Ishikawa (cell line): ENCODE measurements around the gene TMEM43.

Experiments used
- CEBPB ChIP-seq: IDR thresholded peaks from 2 replicates; pipeline ENCODE4 v1.6.1; 2012
- CREB1 ChIP-seq: IDR thresholded peaks from 2 replicates; pipeline ENCODE4 v1.6.1; 2012; ENCODE audit warnings: low read depth
- EGR1 ChIP-seq: IDR thresholded peaks from 2 replicates; pipeline ENCODE4 v1.6.1; 2012
- EP300 ChIP-seq: IDR thresholded peaks from 2 replicates; pipeline ENCODE4 v1.6.1; 2012; ENCODE audit warnings: borderline replicate concordance
- FOXM1 ChIP-seq: IDR thresholded peaks from 2 replicates; pipeline ENCODE4 v1.6.1; 2012; ENCODE audit warnings: low read depth, borderline replicate concordance
- NFIC ChIP-seq: IDR thresholded peaks from 2 replicates; pipeline ENCODE4 v1.6.1; 2012
- RAD21 ChIP-seq: IDR thresholded peaks from 2 replicates; pipeline ENCODE4 v1.6.1; 2012; ENCODE audit warnings: low read depth
- TAF1 ChIP-seq: IDR thresholded peaks from 2 replicates; pipeline ENCODE4 v1.6.1; 2012; ENCODE audit warnings: low read depth, mild to moderate bottlenecking
- TCF12 ChIP-seq: IDR thresholded peaks from 2 replicates; pipeline ENCODE4 v1.6.1; 2012; ENCODE audit warnings: low read depth
- TEAD4 ChIP-seq: IDR thresholded peaks from 2 replicates; pipeline ENCODE4 v1.6.1; 2012
- YY1 ChIP-seq: IDR thresholded peaks from 2 replicates; pipeline ENCODE4 v1.6.1; 2012; ENCODE audit warnings: low read depth
- ZBTB7A ChIP-seq: IDR thresholded peaks from 2 replicates; pipeline ENCODE4 v1.6.1; 2012; ENCODE audit warnings: low read depth
- TF ChIP-seq, protein P1 (sequence below): IDR thresholded peaks from 2 replicates; pipeline ENCODE4 v1.6.1; 2012; ENCODE audit warnings: low read depth, mild to moderate bottlenecking
- TF ChIP-seq, protein P2 (sequence below): IDR thresholded peaks from 2 replicates; pipeline ENCODE4 v1.6.1; 2012
- TF ChIP-seq, protein P3 (sequence below): IDR thresholded peaks from 2 replicates; pipeline ENCODE4 v1.6.1; 2012

The TMEM43 gene

DNA sequence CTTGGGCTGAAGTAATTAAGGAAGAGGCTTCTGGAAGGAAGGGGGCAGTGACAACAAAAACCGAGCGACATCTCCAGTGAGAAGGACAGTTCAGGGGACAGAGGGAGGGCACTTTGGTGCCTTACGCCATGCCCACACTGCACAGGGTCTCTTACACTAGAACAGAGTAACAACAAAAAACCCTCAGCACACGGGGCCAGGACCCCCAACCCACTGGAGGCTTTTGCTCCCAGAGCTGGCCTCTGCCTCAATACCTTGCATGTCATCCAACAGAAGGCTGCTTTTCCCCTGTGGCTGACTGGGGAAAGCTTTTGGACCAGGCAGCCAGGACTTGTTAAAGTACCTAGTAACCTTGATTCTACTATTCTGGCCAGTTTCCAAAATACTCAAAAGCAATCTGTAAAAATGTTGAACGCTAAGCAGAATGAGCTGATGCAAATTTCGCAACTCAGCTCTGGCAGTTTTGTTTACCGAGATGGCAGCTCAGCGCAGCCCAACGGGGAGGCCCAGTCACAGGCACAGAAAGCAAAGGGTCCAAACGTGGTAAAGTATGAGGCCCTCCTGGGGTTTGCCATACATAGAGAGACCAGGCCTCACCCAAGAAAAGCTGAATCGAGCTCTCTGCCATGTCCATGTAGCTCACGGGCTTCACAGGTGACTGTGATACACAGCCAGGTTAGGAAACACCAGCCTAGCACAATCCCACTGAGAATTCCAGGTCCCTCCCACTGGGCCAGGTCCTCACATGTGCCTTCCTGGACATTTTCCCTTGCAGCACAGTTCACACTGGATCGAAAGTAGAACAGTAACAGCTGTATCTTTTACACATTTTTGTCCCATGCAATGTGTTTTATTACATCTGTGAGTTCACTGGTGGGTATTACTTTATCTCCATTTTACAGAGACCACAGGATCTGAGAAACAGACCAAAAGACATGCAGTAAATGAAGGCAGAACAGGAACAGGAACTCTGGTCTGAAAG is 6.2 kb upstream of the TMEM43 start:
- TF ChIP-seq, protein P1, sequence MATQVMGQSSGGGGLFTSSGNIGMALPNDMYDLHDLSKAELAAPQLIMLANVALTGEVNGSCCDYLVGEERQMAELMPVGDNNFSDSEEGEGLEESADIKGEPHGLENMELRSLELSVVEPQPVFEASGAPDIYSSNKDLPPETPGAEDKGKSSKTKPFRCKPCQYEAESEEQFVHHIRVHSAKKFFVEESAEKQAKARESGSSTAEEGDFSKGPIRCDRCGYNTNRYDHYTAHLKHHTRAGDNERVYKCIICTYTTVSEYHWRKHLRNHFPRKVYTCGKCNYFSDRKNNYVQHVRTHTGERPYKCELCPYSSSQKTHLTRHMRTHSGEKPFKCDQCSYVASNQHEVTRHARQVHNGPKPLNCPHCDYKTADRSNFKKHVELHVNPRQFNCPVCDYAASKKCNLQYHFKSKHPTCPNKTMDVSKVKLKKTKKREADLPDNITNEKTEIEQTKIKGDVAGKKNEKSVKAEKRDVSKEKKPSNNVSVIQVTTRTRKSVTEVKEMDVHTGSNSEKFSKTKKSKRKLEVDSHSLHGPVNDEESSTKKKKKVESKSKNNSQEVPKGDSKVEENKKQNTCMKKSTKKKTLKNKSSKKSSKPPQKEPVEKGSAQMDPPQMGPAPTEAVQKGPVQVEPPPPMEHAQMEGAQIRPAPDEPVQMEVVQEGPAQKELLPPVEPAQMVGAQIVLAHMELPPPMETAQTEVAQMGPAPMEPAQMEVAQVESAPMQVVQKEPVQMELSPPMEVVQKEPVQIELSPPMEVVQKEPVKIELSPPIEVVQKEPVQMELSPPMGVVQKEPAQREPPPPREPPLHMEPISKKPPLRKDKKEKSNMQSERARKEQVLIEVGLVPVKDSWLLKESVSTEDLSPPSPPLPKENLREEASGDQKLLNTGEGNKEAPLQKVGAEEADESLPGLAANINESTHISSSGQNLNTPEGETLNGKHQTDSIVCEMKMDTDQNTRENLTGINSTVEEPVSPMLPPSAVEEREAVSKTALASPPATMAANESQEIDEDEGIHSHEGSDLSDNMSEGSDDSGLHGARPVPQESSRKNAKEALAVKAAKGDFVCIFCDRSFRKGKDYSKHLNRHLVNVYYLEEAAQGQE = no peak
- TF ChIP-seq, protein P2, sequence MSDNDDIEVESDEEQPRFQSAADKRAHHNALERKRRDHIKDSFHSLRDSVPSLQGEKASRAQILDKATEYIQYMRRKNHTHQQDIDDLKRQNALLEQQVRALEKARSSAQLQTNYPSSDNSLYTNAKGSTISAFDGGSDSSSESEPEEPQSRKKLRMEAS = no peak
- TF ChIP-seq EGR1 = no peak
- TF ChIP-seq RAD21 = no peak
- TF ChIP-seq CREB1 = no peak
- TF ChIP-seq CEBPB = no peak

DNA sequence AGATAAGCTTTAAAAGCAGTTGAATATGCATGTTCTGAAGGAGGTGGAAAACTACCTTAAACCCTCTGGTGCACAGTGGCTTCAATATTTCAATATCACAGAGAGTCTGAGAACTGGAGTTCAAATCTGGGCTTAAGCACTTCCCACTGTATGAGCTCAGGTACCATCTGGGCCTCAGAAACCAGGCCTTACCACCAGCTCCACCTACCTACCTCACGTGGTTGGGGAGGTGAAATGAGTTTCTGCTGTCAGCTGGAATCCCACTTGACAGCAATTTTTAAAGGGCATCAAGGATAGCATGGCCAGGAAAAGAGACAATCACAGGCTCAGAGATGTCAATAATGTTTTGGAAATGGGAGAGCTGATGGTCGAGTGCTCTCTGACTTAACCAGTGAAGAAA is 5.2 kb upstream of the TMEM43 start:
- TF ChIP-seq CEBPB (no peak), TCF12 (no peak), TEAD4 (no peak)
- TF ChIP-seq, protein P2 = no peak

DNA sequence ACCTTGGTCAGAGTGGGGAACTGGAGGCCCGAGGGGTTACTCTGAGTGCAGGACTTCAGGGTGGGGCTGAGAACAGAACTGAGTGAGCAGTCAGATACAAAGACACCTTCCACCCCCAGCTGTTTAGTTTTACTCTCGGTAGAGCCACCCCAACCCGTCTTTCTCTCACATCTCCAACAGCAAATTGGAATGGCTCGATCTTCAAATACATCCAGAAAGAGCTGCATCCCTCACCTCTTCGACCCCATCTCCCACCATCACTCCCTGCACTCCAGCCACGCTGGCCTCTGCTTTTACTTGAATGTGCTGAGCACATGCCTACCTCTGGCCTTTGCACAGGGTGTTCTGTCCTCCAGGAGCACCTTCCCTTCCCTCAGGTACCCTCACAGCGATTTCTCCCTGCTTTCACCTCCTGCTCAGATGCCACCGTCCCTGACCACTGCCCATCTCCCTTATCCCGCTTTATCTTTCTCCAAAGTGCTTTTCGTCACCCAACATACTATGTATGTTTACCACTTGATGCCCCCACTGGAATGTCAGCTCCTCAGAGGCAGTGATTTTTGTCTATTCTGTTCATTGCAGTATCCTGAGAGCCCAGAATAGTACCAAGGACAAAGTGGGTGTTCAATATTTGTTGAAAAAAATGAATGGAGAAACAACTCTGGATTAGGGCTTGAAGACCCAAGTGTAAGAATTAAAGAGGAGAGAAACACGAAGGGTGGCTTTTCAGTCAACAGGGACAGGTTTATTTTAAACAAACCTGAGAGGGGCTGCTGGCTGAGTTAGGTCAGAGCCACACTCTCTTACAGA is 4.5 kb upstream of the TMEM43 start:
- TF ChIP-seq YY1 (no peak), CREB1 (no peak), FOXM1 (no peak), CEBPB (no peak), ZBTB7A (no peak), TCF12 (no peak), EP300 (no peak), EGR1 (no peak), TEAD4 (no peak)
- TF ChIP-seq, protein P1 = no peak
- TF ChIP-seq, protein P2 = no peak
- TF ChIP-seq, protein P3, sequence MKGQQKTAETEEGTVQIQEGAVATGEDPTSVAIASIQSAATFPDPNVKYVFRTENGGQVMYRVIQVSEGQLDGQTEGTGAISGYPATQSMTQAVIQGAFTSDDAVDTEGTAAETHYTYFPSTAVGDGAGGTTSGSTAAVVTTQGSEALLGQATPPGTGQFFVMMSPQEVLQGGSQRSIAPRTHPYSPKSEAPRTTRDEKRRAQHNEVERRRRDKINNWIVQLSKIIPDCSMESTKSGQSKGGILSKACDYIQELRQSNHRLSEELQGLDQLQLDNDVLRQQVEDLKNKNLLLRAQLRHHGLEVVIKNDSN = no peak

DNA sequence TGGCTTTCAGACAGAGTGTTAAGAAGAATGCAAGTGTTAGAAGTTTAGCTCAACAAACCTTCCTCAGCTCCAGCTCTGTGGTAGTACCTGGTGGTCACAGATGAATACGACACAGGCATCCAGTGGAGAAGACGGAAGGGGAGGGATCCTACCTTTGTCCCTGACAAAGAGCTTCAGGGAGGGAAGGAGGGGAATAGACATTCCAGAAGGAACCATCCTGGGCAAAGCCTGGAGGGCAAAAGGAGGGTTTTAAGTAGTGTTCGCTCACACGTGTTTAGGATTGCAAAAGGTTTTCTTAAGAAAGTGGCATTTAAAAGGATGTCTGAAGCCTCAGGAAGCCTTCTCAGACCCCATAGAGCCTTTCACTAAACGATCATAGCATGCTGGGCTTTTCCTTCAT is 3.0 kb upstream of the TMEM43 start:
- TF ChIP-seq RAD21 = no peak
- TF ChIP-seq, protein P3 = no peak
- no peak for TF ChIP-seq ZBTB7A
- TF ChIP-seq FOXM1 = no peak
- TF ChIP-seq TEAD4 = no peak
- TF ChIP-seq, protein P2 = no peak
- TF ChIP-seq NFIC = no peak
- TF ChIP-seq TAF1 = no peak
- no peak for TF ChIP-seq TCF12
- TF ChIP-seq CREB1 = no peak
- no peak for TF ChIP-seq EP300
- TF ChIP-seq CEBPB = no peak
- no peak for TF ChIP-seq YY1
- TF ChIP-seq, protein P1 = no peak
- no peak for TF ChIP-seq EGR1
